Umbilical cord (tissue), 2 donors: ENCODE results near the gene WLS. TPM values are rescaled to one million over a fixed set of nuclear protein-coding genes. Genes with fewer than 3 reads are reported as not detected.

Experiments used
- DNase-seq: peaks from one replicate; pipeline ENCODE4 v3.0.0-alpha.2; 2015; ENCODE audit warnings: low spot score
- total RNA-seq: library from RNA; depleted of rRNA; stranded (reverse); fragments of >200 nt; gene quantifications from one replicate; pipeline ENCODE4 v1.2.3, GENCODE V29; 2014; ENCODE audit warnings: low replicate concordance; ENCODE audit not compliant: insufficient read depth

WLS gene
- total RNA-seq, 1 donor from 2014 or later: 50.6 TPM

- no peak for DNase-seq
Measured at GRCh38 chr1:68228851-68229250, 3.5 kb downstream of the WLS start.

GRCh38 chr1:68227598-68227997, 4.7 kb downstream of the WLS start:
- no peak for DNase-seq

- no peak for DNase-seq
Measured at GRCh38 chr1:68225781-68226180, 6.5 kb downstream of the WLS start.

GRCh38 chr1:68223687-68224086, 8.6 kb downstream of the WLS start:
- no peak for DNase-seq

- DNase-seq: peak; percentile 80
Measured at GRCh38 chr1:68221980-68222373, 10.3 kb downstream of the WLS start.

- peak; percentile 82 for DNase-seq
Measured at GRCh38 chr1:68221001-68221979, 11.0 kb downstream of the WLS start.

GRCh38 chr1:68220420-68220819, 11.9 kb downstream of the WLS start:
- DNase-seq: no peak

- peak; percentile 44 for DNase-seq
Measured at GRCh38 chr1:68218490-68218889, 13.8 kb downstream of the WLS start.

GRCh38 chr1:68217618-68218017, 14.7 kb downstream of the WLS start:
- DNase-seq: no peak

- DNase-seq: no peak
Measured at GRCh38 chr1:68217060-68217554, 15.2 kb downstream of the WLS start.

GRCh38 chr1:68216089-68216772, 16.1 kb downstream of the WLS start:
- no peak for DNase-seq

GRCh38 chr1:68213843-68214242, 18.5 kb downstream of the WLS start:
- peak; percentile 88 for DNase-seq

GRCh38 chr1:68211761-68212380, 20.5 kb downstream of the WLS start:
- no peak for DNase-seq

- no peak for DNase-seq
Measured at GRCh38 chr1:68210829-68211228, 21.5 kb downstream of the WLS start.

- DNase-seq: no peak
Measured at GRCh38 chr1:68210027-68210426, 22.3 kb downstream of the WLS start.

GRCh38 chr1:68206848-68207689, 25.3 kb downstream of the WLS start:
- DNase-seq: no peak

- no peak for DNase-seq
Measured at GRCh38 chr1:68205794-68206358, 26.4 kb downstream of the WLS start.

- DNase-seq: no peak
Measured at GRCh38 chr1:68204977-68205630, 27.2 kb downstream of the WLS start.

GRCh38 chr1:68202239-68202832, 30.0 kb downstream of the WLS start:
- no peak for DNase-seq
